ENCODE results near the gene SLC44A4. TPM values are rescaled to one million over a fixed set of nuclear protein-coding genes. Genes with fewer than 3 reads are reported as not detected.
"Not testable (repeated sequence)": the region's sequence is repeated elsewhere in the genome, so short reads cannot be mapped to it uniquely, and the experiment has no call there.

The SLC44A4 gene
- total RNA-seq, 1 experiment from 2014 or later: not detected

GRCh38 chr6:31869343-31869742 lies 9.5 kb downstream of the SLC44A4 start:
- no peaks in the 10 kb centered on the region; the same call in 1 of the 2 replicates for H3K9me3 ChIP-seq (replicated peaks)
- no peak for DNase-seq (ENCODE audit: low read depth in 1 of 2, low spot score in 2 of 2)
- H3K4me1 ChIP-seq (replicated peaks): no peaks in the 10 kb centered on the region
- H3K4me3 ChIP-seq: no peak overlapping the region
- H3K27ac ChIP-seq: no peak overlapping the region
- H3K27me3 ChIP-seq (replicated peaks): no peaks in the 10 kb centered on the region
- no peaks in the 10 kb centered on the region for H3K36me3 ChIP-seq

- not testable (repeated sequence) for DNase-seq (ENCODE audit: low read depth in 1 of 2, low spot score in 2 of 2); H3K4me1 ChIP-seq (replicated peaks); H3K9me3 ChIP-seq (replicated peaks); H3K36me3 ChIP-seq; H3K27me3 ChIP-seq (replicated peaks); H3K4me3 ChIP-seq; H3K27ac ChIP-seq
These were observed 10.2 kb downstream of the SLC44A4 start for GRCh38 chr6:31868658-31868971.

DNA sequence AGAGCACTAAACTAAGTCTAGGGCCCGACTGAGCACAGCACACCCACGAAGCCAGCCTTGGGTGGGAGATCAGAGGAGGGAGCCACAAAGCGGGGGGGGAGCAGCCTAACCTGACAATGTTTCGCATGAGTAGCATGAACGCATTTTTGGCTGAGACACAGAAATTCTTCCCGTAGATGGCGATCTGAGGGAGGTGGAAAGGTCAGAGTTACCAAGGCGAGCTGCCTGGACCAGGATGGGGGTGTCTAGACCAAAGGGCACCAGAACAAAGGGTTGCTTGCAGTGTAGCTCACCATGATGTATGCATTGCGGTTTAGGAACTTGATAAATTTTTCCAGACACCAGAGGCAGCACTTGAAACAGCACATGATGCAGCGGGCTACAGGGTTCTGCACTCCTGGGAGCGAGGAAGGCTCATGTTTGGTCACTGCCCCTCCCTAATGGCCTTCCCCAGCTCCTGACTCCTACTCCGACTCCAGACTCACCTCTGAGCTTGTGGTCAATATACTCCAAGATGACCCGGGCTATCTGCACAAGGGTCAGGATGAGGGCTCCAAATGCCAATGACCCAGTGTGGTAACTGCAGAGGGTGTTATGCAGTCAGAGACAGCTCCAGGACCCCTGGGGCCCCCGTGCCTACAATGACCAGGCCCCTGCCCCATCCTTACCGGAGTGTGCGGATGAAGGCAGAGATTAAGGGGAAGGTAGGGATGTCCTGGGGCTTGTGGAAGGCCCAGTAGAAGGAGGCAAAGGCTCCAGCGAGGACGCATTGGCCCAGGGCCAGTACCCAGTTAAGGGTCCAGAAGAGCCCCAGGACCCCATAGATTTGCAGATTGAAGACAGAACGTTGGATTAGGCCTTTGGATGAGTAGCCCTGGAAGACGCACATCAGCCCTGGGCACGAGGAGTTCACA lies 13.3 kb downstream of the SLC44A4 start:
- no peaks in the 10 kb centered on the region for H3K27me3 ChIP-seq (replicated peaks)
- DNase-seq (ENCODE audit: low read depth in 1 of 2, low spot score in 2 of 2): no peak
- H3K4me1 ChIP-seq (replicated peaks): peaks cover 16% of the 10 kb centered on the region
- H3K4me3 ChIP-seq: no peak overlapping the region
- H3K36me3 ChIP-seq: no peaks in the 10 kb centered on the region
- no peak overlapping the region for H3K27ac ChIP-seq
- no peaks in the 10 kb centered on the region for H3K9me3 ChIP-seq (replicated peaks)

DNA sequence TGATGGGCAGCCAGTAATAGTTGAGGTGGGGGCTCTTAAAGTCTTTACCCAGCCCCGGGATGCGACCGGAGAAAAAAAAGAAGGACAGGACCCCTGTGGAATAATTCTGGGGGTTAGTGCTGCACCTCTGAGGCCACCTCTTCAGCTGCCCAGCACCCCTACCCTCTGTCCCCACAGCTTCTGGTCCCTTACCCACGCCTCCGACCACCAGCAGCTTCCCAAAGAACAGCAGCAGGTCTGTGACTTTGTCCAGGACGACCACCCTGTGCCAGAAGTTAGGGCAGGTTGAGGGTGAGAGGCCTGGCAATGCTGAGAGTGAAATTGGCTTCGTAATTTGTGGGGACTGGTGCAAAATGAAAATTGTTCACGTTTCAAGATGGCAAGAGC lies 14.0 kb downstream of the SLC44A4 start:
- Histone ChIP-seq H3K27me3 (replicated peaks) (no peaks in the 10 kb centered on the region), H3K9me3 (replicated peaks) (no peaks in the 10 kb centered on the region), H3K4me3 (no peak overlapping the region), H3K36me3 (peaks cover 4% of the 10 kb centered on the region; the same call in 1 of the 2 replicates), H3K4me1 (replicated peaks) (peaks cover 16% of the 10 kb centered on the region), H3K27ac (no peak overlapping the region)
- no peak for DNase-seq (ENCODE audit: low read depth in 1 of 2, low spot score in 2 of 2)

GRCh38 chr6:31864123-31864562 lies 14.7 kb downstream of the SLC44A4 start:
- Histone ChIP-seq H3K36me3 (peaks cover 11% of the 10 kb centered on the region; the same call in 1 of the 2 replicates), H3K4me3 (peak overlapping the region; percentile 55), H3K4me1 (replicated peaks) (peaks cover 16% of the 10 kb centered on the region)
- H3K27ac ChIP-seq; H3K27me3 ChIP-seq (replicated peaks); DNase-seq (ENCODE audit: low read depth in 1 of 2, low spot score in 2 of 2); H3K9me3 ChIP-seq (replicated peaks): not testable (repeated sequence)

DNA sequence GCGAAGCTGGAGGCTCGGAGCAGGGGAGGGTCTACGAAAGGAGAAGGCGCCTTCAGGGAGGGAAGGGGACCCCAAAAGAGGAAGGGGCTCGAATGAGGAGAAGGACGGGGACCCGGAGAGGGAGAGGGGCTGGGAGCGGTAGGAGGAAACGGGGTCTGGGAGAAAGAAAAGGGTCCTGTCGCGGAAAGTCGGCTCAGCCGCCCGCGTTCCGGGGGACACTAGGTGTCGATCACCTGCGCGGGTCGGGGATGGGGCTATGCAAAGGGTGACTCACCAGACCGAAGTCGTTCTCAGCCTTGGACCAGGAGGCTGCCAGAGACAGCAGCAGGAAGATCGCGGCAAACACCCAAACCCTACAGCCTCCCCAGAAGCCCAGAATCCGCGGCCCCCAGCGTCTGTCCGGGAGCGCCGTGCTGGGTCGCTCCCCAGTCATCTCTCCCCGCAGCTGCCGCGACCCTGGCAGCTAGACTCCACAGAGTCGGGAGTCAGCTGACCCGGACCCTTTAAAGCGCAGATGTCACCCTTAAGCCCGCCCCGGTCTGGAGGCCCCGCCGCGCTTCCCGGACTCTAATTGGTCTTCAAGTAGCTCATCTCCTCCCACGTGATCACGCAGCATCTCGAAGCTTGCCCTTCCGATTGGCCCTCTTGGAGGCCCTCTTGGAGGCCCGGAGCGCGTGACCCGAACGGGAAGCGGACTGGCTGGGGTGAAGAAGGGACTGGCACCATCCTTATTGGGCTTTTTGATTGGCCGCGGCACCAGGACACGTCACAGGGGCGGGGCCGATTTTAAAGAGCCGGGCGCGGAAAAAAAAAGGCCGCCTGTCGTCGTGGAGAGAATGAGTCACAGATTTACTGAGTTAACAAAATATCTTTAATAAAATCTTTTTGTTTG lies 16.2 kb downstream of the SLC44A4 start, which contains the start of gene NEU1:
Gene NEU1, minus strand, starts transcription at position 478 of the 892 bp plus-strand sequence. Its CDS starts 45 bp downstream, at position 433.
- H3K27ac ChIP-seq: peak within 1 kb of the TSS; percentile 39
- DNase-seq (ENCODE audit: low read depth in 1 of 2, low spot score in 2 of 2): peak; percentile 99 to 100
- H3K9me3 ChIP-seq (replicated peaks): no peaks in the 10 kb centered on the region
- H3K27me3 ChIP-seq (replicated peaks): no peaks in the 10 kb centered on the region
- H3K4me1 ChIP-seq (replicated peaks): peaks cover 16% of the 10 kb centered on the region
- H3K4me3 ChIP-seq: peak within 1 kb of the TSS; percentile 55
- H3K36me3 ChIP-seq: peaks cover 12% of the 10 kb centered on the region; the same call in 1 of the 2 replicates

DNA sequence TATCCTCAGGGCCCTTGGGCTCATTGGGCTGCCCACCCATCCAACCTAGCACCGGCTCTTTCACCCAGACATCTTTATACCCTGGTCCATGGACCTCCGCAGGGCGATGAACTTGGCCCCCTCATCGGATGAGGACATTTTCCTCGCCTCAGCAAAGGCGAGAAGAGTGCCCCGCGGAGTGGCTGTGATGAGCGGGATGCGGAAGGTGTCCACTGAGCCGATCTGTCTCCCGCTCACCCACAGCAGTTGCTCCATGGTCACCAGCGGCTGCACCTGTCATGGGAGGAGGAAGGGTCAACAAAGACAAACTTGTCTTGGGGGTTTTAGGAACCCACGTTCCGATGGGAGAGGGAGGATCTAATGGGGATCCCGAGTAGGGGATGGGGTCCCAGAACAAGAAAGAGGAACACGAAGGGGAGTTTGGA lies 16.9 kb downstream of the SLC44A4 start:
- Histone ChIP-seq H3K9me3 (replicated peaks) (no peaks in the 10 kb centered on the region), H3K4me1 (replicated peaks) (peaks cover 16% of the 10 kb centered on the region), H3K36me3 (peaks cover 12% of the 10 kb centered on the region; the same call in 1 of the 2 replicates), H3K4me3 (peak overlapping the region; percentile 55), H3K27ac (no peak overlapping the region), H3K27me3 (replicated peaks) (no peaks in the 10 kb centered on the region)
- no peak for DNase-seq (ENCODE audit: low read depth in 1 of 2, low spot score in 2 of 2)

- Histone ChIP-seq H3K27me3 (replicated peaks) (no peaks in the 10 kb centered on the region), H3K36me3 (peaks cover 12% of the 10 kb centered on the region; the same call in 1 of the 2 replicates), H3K4me3 (no peak overlapping the region), H3K9me3 (replicated peaks) (no peaks in the 10 kb centered on the region), H3K4me1 (replicated peaks) (peaks cover 16% of the 10 kb centered on the region), H3K27ac (no peak overlapping the region)
- DNase-seq (ENCODE audit: low read depth in 1 of 2, low spot score in 2 of 2): no peak
These were observed 17.6 kb downstream of the SLC44A4 start for GRCh38 chr6:31861150-31861549.

DNA sequence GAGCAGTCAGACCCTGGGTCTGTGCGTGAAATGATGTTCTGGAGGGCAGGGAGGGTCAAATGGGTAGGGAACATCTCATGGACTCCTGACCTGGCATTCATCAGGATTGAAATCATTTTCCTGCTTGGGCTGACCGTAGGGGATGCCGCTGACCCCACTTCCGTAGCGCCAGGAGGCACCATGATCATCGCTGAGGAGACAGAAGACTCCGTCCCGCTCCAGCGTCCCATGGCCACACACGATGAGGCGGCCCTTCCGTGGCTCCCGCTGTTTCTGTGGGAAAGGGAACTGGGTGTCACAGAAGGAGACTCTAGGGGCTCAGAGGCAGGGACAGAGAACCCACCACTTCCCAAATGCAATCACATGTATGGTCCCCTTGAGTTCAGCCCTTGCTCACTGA lies 18.4 kb downstream of the SLC44A4 start:
- Histone ChIP-seq H3K4me3 (no peak overlapping the region), H3K36me3 (peaks cover 12% of the 10 kb centered on the region; the same call in 1 of the 2 replicates), H3K27me3 (replicated peaks) (no peaks in the 10 kb centered on the region), H3K9me3 (replicated peaks) (no peaks in the 10 kb centered on the region), H3K4me1 (replicated peaks) (peaks cover 16% of the 10 kb centered on the region), H3K27ac (no peak overlapping the region)
- no peak for DNase-seq (ENCODE audit: low read depth in 1 of 2, low spot score in 2 of 2)

DNA sequence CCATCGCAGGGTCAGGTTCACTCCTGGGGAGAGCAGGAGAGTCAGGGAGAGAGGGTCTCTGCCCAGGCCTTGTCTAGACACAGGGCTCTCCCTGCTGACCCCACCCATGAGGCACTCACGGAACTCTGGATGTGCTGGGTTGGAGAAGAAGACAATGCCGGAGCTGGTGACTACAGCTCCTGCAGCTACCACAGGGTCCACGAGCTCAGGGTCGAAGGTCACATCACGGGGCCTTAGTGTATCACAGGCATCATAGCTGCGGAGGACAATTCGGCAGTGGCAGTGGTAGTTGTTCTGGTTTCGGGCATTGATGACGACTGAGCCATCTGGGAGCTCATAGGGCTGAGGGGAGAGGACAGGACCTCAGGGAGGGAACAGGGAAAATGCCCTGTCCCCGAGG lies 18.9 kb downstream of the SLC44A4 start:
- H3K36me3 ChIP-seq: peaks cover 12% of the 10 kb centered on the region; the same call in 1 of the 2 replicates

GRCh38 chr6:31858707-31859106 lies 20.1 kb downstream of the SLC44A4 start:
- Histone ChIP-seq H3K4me3 (no peak overlapping the region), H3K36me3 (peaks cover 12% of the 10 kb centered on the region; the same call in 1 of the 2 replicates), H3K4me1 (replicated peaks) (peaks cover 12% of the 10 kb centered on the region), H3K27ac (no peak overlapping the region), H3K9me3 (replicated peaks) (no peaks in the 10 kb centered on the region), H3K27me3 (replicated peaks) (no peaks in the 10 kb centered on the region)
- DNase-seq (ENCODE audit: low read depth in 1 of 2, low spot score in 2 of 2): no peak

More for the DNA sequence above, 18.9 kb downstream of the SLC44A4 start:
- Histone ChIP-seq H3K9me3 (replicated peaks) (no peaks in the 10 kb centered on the region), H3K4me3 (no peak overlapping the region), H3K27ac (no peak overlapping the region), H3K4me1 (replicated peaks) (peaks cover 16% of the 10 kb centered on the region), H3K27me3 (replicated peaks) (no peaks in the 10 kb centered on the region)
- DNase-seq (ENCODE audit: low read depth in 1 of 2, low spot score in 2 of 2): no peak

DNA sequence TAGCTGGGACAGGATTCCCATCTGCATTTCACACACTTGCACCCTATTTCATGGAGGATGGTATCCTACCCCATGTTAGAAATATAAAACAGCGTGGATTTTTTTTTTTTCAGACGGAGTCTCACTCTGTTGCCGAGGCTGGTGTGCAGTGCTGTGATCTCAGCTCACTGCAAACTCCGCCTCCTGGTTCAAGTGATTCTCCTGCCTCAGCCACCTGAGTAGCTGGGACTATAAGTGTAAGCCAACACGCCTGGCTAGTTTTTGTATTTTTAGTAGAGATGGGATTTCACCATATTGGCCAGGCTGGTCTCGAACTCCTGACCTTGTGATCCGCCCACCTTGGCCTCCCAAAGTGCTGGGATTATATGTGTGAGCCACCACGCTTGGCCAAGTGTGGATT lies 21.0 kb downstream of the SLC44A4 start:
- not testable (repeated sequence) for H3K4me1 ChIP-seq (replicated peaks); DNase-seq (ENCODE audit: low read depth in 1 of 2, low spot score in 2 of 2); H3K9me3 ChIP-seq (replicated peaks); H3K27me3 ChIP-seq (replicated peaks); H3K27ac ChIP-seq; H3K4me3 ChIP-seq
- peaks cover 12% of the 10 kb centered on the region; the same call in 1 of the 2 replicates for H3K36me3 ChIP-seq

- H3K9me3 ChIP-seq (replicated peaks); H3K36me3 ChIP-seq; DNase-seq (ENCODE audit: low read depth in 1 of 2, low spot score in 2 of 2); H3K4me3 ChIP-seq; H3K27me3 ChIP-seq (replicated peaks); H3K4me1 ChIP-seq (replicated peaks); H3K27ac ChIP-seq: not testable (repeated sequence)
These were observed 26.6 kb downstream of the SLC44A4 start for GRCh38 chr6:31851980-31852718.

Data from SJSA1 (cell line).